ENCODE measurements around the gene TLCD3B.
"Not testable (repeated sequence)": the region's sequence is repeated elsewhere in the genome, so short reads cannot be mapped to it uniquely, and the experiment has no call there.

The TLCD3B gene

DNA sequence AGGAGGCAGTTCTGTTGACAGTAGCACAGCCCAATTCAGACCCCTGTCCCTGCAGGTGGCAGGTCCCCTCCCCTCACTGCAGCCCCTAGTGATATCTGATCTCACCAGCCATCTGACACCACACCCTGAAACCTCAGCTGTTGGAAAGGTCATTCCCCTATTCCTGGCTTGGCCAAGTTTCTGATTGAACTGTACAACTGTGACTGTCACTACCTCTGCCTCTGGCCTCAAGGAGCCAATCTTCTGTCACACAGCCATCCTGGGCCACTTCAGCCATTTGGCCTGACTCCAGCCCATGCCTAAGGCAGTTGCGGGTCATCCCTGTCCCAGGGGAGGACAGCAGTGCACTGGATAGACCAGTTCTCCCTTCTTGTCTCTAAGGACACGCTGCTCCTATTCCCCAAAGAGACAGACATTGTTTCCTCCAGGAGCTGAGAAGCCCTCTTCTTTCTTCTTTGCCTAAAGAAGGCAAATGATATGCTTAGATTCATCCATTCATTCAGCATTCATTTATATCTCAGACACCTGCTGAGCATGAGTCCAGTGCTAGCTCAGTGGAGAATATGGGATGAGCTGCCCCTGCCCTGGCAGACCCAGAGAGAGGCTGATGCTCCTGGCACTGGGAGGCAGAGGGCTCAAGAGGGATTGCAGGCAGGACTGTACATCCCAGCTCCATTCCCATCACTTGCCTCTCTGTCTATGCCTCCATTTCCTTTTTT is 29.9 kb upstream of the TLCD3B start:
- peak; percentile 69 for DNase-seq (ENCODE audit: low read depth, low spot score)

DNA sequence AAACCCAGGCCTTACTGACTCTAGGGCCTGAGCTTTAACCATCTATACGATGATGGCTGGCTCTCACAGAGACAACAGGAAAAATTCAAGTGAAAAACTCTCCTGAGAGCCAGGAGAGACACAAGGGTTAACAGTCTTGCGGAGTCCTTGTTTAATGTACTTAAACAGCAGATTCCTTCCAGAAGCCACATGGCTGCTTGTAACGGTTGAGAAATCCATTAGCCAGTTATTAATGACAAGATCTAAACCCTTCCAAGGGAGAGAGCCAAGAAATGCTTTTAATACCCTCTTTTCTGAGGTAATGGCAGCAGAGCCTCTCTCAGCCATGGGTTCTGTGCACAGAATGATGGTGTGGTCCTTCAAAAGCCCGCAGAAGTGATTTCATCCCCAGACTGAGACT is 29.3 kb upstream of the TLCD3B start:
- DNase-seq (ENCODE audit: low read depth, low spot score) = no peak

DNA sequence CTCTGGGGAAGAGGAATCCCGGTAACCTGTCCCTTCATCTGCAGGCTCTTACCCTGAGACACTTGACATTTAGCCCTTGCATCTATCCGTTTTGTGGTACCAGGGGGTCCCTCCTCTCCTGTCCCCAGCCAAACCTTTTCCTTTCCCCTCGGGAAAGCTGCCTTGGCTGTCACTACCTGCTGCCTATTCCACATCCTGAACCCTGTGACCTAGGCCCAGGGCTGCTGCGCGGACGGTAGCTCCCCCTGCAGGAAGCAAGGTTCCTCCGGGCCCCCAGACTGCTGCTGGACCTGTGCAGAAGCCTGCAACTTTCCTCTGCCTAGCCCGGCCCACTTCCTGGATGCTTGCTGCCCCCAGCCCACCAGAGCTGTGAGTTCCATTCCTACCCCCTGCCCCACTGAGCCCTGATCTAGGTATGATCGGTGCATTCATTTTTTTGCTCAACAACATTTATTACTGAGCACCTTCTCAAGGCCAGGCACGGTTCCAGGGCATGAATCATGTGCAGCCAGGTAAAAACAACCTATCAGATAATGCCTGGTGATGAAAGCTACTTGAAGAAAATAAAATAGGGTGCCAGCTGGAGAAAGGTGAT is 24.0 kb upstream of the TLCD3B start:
- DNase-seq (ENCODE audit: low read depth, low spot score) = peak; percentile 85

DNA sequence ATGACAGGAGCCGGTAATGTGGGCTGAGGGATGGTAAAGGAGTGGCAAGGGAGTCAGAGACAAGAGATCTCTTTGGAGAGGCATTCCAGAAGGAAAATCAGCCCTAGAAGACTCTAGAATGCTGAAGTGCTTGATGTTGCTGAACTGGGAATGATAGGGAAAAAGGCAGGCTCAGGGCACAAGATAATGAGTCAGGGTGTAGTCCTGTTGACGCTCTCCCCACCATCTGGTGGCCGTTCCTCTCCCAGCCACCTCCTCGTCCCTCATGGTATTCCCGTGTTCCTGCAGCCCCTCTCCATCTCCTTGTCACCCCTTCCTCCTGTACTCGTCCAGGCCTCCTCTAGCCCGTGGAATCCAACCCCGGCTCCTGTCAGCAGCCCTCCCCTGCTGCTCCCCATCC is 23.4 kb upstream of the TLCD3B start:
- DNase-seq (ENCODE audit: low read depth, low spot score) = no peak

DNA sequence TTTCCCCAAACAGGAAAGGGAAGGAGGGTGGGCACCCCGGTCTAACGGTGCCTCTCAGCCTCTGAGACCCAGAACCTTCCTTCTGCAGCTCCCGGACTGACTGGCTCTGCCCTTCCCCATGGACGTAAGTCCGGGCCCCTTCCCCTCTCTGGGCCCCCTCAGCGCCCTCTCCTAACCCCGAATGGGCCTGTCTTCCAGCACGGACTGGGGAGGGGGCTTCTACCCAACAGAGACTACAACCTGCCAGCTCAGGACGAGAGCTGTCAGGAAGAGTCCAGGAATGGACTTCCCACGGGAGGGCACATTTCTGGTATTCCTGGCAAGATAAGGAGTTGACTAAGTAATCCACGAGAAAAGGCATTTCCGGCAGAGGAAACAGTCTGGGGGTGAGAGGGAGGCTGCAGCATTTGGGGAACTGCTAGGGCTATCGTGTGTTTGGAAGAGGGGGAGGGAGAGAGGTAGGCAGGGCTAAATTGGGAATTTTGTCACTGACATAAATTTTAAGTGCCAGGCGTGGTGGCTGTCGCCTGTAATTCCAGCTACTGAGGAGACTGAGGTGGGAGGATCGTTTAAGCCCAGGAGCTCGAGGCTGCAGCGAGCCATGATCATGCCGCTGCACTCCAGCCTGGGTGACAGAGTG is 22.4 kb upstream of the TLCD3B start:
- peak; percentile 61 for DNase-seq (ENCODE audit: low read depth, low spot score)

DNA sequence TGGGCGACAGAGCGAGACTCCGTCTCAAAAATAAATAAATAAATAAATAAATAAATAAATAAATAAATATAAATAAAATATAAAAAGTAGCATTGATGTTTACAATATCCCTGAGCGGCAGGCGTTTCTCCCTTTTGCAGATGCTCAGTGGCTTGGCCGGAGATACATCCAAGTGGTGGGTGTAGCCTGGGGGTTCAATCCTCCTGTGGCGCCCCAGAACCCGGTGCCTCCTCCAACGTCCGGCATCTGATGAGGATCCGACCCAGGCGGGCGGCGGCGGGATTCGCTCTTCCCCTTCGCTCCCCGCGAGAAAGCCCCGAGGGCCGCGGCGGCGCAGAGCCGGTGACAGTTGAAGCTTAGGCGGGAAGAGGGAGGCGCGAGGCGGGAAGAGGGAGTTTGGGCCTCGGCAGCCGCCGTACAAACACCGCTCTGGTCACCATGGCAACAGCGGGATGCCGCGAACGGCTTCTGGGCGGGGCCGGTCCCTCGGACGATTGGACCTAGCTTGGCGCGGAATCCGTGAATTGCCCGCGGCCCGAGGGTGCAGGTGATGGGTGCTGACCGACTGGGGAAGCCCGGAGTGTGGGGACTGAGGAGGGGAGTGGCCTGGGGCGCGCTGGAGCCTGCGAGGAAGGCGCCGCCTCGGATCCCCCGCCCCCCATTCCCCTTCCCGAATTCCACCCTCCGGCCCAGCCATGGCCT is 21.8 kb upstream of the TLCD3B start:
- peak; percentile 96 for DNase-seq (ENCODE audit: low read depth, low spot score)

DNA sequence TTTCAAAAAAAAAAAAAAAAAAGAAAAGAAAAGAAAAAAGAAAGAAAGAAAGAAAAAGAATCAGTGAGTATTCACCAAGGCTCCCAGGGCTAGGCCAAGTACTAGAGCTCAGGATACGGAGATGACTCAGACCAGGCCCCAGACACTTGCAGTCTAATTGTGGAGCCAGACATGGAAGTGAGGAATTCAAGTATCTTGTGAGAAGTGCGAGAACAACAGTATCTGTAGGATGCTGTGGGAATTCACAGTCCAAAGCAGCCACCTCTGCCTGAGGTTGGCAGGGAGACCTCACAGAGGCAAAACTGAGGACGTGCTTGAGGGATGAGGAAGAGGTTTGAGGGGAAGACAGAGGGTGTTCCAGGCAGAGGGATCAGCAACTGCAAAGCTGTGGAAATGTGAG is 20.4 kb upstream of the TLCD3B start:
- DNase-seq (ENCODE audit: low read depth, low spot score) = peak; percentile 55

DNA sequence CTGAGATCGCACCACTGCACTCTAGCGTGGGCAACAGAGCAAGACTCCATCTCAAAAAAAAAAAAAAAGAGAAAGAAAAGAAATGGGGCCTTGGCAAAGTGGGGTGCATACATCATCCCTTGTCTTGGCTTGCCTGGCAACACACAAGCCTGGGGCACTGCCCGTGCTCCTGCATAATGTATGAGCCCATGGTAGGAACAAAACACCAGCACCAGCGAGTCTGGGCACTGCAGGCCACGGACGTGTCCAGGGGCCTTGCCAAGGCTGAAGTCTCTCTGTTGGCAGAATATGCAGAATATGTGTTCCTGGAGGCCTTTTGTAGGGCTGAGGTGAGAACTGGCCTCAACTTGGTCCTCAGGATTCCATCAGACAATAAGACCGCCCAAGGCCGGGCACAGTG is 18.8 kb upstream of the TLCD3B start:
- no peak for DNase-seq (ENCODE audit: low read depth, low spot score)

DNA sequence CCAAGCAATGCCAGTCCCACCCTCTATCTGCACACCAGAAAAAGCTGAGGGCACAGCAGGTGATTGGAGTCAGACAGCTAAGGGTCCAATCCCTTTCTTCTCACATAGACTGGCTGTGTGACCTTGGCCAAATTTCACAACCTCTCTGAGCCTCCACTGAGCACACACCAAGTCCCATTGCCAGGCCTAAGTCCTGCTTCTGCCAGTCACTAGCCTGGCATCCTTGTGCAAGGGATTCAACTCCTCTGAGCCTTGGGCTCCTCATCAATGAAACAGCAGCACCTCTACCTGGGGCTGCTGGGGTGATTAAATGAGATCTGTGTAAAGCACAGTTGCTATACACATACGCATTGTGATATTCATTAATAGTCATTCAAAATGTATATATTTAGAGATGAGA is 15.5 kb upstream of the TLCD3B start:
- DNase-seq (ENCODE audit: low read depth, low spot score) = no peak

DNA sequence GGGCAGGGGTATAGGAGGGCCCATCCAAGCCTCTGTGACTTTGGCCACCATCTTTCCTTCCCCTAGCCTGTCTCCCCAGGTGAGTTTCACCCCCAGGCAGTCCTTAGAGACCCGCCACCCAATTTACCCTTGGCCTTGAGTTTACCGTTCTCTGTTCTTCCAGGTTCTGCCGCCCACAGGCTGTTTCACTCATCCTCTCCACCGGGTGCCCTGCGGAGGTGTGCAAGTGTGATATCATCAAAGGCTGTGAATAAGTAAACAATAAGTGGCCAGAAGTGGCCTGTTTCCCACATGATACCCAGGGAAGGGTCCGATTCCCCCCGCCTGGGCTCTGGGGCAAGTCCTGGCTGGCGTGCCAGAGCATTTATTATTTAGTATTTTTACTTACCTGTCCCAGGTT is 15.1 kb upstream of the TLCD3B start:
- no peak for DNase-seq (ENCODE audit: low read depth, low spot score)

DNA sequence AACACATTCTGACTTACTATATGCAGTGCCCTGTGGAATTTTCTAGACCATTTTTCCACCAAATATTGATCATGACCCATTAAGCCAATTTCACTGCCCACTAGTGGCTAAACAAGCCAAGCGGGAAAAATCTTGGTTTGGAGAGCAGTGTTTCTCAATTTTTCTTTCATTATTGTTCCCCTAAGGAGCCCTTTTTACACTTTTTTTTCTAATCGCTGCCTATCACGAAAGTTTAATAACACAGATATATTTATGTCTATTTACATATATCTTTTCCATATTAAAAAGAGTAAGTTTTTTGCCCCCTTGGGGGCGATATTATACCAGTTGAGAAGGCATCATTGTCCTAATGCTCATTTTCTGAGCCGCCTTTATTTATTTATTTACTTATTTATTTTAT is 10.8 kb upstream of the TLCD3B start:
- DNase-seq (ENCODE audit: low read depth, low spot score) = no peak

DNA sequence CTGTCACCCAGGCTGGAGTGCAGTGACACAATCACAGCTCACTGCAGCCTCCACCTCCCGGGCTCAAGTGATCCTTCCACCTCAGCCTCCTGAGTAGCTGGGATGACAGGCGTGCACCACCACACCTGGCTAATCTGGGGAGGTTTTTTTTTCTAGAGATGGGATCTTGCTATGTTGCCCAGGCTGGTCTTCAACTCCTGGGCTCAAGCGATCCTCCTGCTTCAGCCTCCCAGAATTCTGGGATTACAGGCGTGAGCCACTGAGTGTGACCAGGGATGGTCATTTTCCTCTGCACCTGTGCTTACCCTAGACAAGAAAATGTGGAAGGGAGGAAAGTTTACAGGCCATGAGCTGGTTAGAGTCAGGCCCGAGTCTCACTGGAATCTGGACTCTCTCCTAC is 9.6 kb upstream of the TLCD3B start:
- not testable (repeated sequence) for DNase-seq (ENCODE audit: low read depth, low spot score)

DNA sequence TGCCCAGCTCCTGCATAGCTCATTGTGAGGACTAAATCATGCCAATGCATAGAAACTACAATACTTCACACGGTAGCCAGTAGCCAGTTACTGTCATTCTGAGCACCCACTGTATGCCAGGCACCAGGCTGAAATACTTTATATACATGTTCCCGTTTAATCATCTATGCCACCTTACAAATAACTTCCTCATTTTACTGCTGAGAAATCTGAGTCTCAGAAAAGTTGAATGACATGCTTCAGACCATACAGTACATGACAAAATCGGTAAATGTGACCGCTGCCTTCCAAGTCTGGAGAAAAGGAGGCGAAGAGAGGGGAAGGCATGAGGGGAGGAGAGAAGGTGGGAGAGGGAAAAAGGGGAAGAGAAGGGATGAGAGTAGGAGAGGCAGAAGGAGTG is 9.2 kb upstream of the TLCD3B start:
- DNase-seq (ENCODE audit: low read depth, low spot score) = no peak

DNA sequence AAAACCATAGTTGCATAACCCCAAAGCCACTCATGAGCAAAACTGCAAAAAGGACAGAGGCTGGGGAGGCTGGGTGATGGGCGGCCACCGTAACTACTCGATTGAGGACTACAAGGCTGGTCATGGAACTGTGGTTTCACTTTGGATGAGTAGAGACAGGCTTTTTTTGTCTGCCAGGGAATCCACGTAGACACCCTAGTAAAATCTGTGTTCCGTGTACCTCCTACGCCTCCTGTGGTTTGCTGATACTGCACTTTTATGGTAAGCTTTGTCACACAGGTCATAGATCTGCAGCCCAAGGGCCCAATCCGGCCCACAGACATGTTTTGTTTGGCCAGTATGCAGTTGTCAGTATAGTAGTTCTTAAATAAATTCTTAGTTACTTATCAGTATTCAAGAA is 2.2 kb upstream of the TLCD3B start:
- DNase-seq (ENCODE audit: low read depth, low spot score) = no peak

DNA sequence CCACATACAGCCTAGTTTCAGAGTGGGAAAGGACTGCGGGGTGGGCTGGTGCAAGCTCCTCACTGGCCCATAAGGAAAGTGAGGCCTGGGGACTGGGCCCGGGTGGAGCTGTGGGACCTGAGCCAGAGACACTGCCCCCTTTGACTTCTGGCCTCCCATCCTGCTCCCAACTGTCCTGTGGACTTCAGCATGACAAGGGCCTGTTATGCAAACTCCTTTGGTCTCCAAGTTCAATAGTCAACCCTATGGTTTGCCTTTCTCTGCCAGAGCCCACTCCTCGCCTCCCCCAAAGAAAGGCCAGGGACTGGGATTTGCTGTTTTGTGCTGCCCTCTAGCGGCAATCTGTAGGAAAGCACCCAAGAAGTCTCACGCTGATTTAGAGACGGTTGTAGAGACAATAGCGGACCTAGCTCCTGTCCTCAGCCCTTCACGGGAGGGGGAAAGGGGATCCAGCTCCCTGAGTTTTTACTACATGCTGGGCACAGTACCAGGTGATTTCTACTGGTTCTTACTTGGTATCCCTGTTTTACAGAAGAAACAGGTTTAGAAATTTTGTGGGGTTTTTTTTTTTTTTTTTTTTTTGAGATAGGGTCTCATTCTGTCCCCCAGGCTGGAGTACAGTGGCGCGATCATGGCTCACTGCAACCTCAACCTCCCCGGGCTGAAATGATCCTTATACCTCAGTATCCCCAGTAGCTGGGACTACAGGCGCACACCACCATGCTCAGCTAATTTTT is 1.2 kb upstream of the TLCD3B start:
- peak; percentile 90 for DNase-seq (ENCODE audit: low read depth, low spot score)

DNA sequence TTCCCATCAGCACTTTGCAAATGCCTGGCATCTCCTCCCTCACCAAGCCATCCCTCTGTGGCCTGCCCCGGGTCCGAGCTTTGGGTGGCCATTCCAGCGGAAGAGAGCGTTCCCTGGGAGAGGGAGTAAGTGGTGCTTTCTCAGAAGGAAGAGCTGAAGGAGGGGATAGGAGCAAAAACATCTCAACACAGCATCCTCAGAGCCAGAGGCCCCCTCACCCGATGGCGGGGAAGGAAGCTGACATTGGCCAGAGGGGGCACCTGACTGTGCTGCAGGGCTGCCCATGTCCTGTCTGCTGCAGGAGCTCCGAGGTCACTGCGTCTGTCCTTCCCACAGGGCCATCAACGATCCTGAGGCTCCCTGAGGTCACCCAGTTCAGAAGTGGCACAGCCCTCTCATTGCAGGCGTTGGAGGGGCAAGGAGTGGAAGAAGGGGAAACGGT is 427 bp upstream of the TLCD3B start:
- no peak for DNase-seq (ENCODE audit: low read depth, low spot score)

DNA sequence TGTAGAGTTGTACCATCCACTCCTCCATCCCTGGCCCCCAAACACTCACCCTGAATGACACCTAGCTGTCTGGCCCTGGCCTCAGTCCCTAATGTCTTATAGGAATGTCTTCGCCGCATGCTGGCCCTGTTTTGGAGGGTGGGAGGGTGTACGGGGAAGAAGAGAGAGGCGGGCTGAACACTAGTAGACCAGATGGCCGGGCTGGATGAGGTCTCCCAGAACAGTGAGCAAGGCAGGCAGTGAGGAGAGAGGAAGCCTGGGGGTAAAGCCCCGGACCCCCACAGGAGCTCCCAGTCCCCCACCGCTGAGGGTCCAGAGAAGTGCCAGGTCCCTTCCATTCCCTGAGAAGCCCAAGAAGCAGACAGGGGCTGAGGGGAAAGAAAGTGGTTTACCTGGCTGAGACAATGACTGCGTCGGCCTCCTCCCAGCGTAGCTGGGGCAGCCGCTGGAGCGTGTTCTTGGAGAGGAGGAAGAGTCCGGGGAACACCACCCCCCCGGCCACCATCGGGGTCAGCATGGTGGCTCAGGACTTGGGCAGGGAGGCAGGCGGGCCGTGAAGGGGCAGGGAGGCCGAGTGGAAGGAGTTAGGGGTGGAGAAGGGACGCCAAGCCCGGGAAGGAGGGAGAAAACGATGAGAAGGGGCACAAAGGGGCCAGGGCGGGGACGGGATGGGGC is 923 bp downstream of the TLCD3B start:
- no peak for DNase-seq (ENCODE audit: low read depth, low spot score)

DNA sequence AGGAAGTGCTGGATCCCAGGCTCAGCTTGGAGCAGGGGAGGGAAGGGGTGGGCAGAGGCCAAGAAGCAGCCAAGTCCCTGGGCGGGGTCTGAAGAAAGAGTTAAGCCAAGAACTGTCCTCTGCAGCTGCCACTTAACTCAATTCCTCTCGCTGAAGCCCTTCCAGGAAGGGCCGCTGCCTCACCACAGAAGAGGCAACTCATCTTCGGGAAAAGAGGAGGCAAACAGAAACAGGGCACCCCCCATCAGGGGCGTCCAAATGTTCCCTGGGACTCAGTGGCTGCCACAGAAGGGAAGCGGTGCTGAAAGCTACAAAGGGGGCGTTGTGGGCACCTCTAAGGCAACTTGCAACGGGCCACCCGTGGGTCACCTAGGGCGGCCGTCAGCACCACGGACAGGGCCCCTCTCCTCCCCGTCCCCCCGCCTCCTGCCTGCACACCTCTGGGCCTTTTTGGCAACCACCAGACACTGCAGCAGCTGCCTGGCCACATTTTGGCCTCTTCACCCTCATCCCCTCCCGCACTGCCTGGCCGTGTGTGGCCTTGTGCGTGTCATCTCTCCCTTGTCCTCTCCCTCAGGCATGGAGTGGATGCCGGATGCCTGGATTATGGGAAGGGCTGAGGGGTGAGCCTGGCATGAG is 2.5 kb downstream of the TLCD3B start:
- peak; percentile 81 for DNase-seq (ENCODE audit: low read depth, low spot score)

DNA sequence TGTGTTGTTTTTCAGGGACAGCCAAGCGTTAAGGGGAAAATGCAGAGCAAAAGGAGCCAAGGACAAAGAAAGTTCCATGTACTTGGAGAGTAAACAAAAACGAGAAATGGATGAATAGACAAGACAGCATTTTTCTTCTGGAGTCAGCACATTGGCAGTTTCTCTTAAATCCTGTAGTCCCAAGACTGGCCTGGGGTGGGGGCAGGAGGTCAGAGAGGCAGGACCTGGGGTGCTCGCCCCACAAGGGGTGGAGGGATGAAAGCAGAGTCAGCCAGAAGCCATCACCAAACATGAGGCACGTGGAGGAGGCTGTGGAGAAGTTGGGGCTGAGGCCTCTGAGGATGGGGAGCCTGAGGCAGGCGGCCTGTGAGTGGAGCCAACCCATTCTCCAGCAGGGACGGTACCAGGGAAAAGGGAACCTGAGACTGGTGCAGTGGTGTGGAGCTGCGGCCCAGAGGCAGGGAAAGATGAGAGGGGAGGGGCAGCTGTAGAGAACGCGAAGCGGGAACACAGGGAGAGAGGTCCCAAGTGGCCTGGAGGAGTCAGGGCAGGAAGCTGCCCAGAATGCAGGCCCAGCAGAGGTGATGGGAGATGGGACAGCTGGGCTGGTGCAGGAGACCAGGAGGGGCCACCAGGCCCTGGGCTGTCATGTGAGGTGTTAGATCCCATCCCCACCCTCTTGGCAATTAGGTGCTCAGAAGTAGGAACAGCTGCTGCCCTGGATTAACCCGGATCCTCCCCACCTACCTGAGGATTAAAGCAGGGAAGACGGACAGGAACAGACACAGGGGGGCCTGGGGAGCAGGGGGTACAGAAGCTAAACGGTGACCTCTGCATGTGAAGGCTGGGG is 3.3 kb downstream of the TLCD3B start:
- no peak for DNase-seq (ENCODE audit: low read depth, low spot score)

DNA sequence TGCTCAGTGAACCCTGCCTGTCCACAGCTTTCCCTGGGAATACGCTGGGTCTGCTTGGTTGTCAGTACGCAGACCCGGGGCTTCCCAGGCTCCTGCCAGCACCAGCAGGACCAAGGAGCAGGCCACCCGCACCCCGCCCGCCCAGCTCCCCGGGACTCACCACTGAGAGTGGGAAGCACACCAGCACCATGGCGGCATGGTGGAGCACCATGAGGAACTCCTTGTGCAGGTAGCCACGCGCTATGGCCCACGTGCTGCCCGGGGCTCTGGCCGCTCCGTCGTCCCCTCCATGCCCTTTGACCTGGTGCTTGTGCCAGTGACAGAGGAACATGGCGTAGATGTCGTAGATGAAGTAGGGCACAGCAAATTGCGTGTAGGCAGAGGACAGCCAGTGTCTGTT is 4.6 kb downstream of the TLCD3B start:
- no peak for DNase-seq (ENCODE audit: low read depth, low spot score)

All from ELF-1 (cell line).